Muscle of back (tissue), 13 donors: ENCODE data around the gene TAF11L2. TPM values are rescaled to one million over a fixed set of nuclear protein-coding genes. Genes with fewer than 3 reads are reported as not detected.
"Not testable (repeated sequence)": the region's sequence is repeated elsewhere in the genome, so short reads cannot be mapped to it uniquely, and the experiment has no call there.

Experiments
- DNase-seq, 3 donors: peaks; one replicate each; pipeline versions ENCODE4 v3.0.0 to v3.0.0-alpha.2; 2013
- long read RNA-seq, 9 donors: transcript quantifications; one replicate each; lab custom pipeline, GENCODE V29; 2026
- polyA plus RNA-seq, 10 donors: library from polyadenylated mRNA; unstranded; fragments of 120-200 nt; gene quantifications; one replicate each; pipeline ENCODE4 v1.2.1, GENCODE V29; 2013; ENCODE audit not compliant: insufficient read length in 10 of 10

Gene TAF11L2
- polyA plus RNA-seq, result not detected
- long read RNA-seq, donor 1, result 0 reads
- long read RNA-seq, donor 2, result 0 reads
- long read RNA-seq, donor 3, result 0 reads
- long read RNA-seq, donor 4, result 0 reads
- long read RNA-seq, donor 5, result 0 reads
- long read RNA-seq, donor 6, result 0 reads
- long read RNA-seq, donor 7, result 0 reads
- long read RNA-seq, donor 8, result 0 reads
- long read RNA-seq, donor 9, result 0 reads

DNA sequence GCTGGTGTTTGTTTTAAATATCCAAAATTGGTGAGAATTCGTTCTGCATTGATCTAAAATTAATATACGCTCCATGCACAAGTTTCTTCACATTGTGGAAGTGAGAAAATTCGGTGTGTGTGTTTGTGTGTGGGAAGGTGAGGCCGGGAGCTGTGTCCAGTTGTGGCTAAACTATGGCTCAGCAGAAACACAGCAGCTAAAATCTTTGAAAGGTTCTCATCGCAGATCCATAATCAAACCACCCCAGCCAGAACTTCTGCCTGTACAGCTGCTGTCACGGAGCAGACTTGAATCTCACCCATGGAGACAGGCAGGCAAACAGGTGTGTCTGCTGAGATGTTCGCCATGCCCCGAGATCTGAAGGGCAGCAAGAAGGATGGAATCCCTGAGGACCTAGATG lies at the start of gene TAF11L2:
TAF11L2 (plus strand) TSS at position 301 of the 400 bp plus-strand sequence.
- DNase-seq, result not testable (repeated sequence)

DNA sequence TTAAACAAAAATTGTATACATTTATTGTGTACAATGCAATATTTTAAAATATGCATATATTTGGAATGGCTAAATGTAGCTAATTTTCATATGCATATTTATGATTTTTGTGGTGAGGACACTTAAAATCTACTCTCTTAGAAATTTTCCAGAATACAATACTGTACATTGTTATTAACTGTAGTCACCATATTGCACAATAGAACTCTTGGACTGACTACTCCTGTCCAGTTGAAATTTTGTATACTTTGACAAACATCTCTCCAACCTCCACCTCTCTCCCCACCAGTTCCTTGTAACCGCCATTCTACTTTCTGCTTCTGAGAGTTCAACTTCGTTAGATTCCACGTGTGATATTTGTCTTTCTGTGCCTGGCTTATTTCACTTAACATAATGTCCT lies 49.2 kb upstream of the TAF11L2 start:
- no peak for DNase-seq

DNA sequence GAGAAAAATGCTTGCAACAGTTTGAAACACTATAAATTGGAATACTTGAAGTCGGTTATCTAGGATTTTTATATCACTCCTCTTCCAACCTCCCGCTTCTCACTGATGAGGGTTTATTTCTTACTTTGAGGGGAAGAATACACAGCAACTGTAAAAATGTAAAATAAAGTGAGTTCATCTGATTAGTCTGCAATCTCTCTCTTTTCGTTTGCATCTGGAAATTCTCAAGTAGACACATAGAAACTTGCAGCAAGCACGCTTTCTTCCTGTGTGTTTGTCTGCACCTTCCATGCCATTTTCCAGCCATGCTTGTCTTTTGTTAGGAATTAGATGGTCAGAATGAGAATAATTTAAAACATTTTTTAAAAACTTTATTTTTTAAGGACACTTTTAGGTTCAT lies 45.1 kb upstream of the TAF11L2 start:
- DNase-seq, result no peak

DNA sequence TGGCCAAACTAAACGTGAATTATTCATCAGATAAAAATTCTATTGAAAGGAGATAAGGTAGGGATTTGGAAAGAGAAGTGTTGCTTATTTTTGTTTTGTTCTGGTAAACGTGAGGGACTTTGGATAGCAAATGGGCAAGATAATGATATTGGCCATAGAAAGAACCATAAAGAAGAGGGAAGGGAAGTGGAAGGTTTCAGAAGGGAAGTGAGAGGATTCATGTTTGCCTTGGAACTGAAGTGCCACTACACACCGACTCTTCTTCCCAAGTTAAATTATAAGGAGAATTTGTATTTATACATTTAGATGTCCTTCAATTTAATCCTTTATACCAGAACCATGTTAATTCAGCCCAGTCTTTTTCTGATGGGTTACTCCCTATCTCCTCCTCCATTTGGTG lies 42.1 kb upstream of the TAF11L2 start:
- no peak for DNase-seq

DNA sequence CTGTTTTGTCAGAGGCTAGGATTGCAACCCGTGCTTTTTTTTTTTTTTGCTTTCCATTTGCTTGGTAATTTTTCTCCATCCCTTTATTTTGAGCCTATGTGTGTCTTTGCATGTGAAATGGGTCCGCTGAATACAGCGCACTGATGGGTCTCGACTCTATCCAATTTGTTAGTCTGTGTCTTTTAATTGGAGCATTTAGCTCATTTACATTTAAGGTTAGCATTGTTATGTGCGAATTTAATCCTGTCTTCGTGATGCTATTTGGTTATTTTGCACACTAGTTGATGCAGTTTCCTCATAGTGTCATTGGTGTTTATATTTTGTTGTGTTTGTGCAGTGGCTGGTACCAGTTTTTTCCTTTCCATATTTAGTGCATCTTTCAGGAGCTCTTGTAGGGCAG lies 36.2 kb upstream of the TAF11L2 start:
- DNase-seq, result no peak

DNA sequence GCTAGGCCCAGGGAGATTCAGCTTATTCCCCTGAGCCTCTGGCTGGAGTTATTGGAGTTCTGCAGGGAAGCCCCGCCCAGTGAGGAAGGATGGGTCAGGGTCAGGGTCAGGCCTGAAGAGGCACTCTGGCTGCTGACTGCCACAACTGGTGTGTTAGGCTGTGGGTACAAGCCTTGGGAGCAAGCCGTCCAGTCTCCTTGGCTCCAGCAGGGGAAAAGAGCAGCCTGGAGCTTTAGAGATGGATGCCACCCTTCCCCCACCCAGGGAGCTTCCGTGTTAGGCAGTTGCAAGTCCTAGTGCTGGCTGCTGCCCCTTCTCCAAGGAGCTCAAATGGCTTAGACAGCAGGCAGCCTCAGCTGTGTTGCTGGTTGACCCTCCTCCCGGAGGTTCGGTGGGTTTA lies 34.4 kb upstream of the TAF11L2 start:
- DNase-seq, result no peak

DNA sequence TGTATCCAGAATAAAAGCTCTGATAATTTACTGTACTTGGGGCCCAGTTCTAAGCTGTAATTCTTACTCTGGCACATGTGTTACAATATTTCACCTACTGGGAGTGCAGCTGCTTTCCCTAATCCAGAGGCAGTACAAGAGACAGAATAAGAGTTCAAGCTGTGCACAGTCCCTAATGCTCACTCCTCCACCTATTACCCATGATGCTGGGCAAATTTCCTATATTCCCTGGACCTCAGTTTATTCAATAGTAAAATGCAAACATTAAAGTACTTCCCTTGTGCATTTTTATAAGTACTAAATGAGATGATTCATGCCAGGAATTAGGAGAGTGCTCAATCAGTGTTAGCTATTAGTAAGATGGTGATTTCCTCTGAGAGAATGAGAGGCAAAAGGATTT lies 28.0 kb upstream of the TAF11L2 start:
- peak in 2 of 3 donors; percentile 4 to 15 for DNase-seq

DNA sequence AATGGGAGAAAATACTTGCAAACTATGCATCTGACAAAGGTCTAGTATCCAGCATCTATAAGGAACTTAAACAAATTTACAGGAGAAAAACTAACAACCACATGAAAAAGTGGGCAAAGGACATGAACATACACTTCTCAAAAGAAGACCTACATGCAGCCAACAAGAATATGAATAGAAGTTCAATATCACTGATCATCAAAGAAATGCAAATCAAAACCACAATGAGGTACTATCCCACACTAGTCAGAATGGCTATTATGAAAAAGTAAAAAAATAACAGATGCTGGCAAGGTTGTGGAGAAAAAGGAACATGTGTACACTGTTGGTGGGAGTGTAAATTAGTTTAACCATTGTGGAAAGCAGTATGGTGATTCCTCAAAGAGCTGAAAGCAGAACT lies 23.0 kb upstream of the TAF11L2 start:
- DNase-seq, result not testable (repeated sequence)

DNA sequence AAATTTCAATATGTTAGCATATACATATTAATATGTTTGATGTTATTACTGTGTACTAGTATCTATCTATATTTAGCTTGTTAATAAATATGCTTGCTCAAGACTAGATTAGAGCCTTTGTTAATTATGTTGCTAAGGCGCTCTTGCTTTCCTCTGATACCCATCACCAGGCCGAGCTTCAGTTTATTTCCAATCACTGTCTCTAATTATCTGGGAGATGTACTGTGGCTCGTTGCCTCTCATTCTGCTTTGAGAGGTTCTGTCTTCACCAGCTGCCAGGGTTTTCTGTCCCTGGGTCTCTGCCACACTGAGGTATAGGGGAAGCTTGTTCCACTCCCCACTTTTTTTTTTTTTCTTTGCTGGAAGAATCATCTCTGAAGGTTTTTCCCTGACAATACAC lies 21.0 kb upstream of the TAF11L2 start:
- DNase-seq, result no peak

DNA sequence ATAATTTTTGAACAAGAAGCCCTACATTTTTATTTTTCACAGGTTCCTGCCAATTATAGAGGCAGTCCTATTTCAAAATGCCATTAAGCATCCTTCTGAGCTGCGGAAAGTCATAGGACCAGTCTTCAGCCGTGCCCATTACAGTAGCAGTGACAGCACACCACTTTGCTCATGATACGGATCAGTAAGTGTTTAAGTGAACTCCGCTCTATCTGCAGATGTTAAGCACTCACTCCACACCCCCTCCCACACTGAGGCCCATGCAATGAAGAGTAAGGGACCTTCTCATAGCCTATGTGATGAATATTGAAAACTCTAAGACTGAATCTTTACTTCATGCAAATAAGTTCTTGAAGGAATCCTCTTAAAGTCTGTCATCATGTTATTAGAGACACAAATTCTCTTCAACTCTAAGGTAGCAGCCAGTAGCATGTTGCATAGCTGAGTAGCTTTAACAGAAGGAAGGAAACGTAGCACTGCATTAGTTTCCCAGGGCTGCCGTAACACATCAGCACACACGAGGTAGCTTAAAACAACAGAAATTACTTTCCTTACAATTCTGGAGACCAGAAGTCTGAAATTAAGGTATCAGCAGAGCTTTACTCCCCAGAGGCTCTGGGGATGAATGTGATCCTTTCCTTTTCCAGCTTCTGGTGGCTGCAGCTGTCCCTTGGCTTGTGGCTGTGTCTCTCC lies 20.3 kb upstream of the TAF11L2 start:
- no peak for DNase-seq

DNA sequence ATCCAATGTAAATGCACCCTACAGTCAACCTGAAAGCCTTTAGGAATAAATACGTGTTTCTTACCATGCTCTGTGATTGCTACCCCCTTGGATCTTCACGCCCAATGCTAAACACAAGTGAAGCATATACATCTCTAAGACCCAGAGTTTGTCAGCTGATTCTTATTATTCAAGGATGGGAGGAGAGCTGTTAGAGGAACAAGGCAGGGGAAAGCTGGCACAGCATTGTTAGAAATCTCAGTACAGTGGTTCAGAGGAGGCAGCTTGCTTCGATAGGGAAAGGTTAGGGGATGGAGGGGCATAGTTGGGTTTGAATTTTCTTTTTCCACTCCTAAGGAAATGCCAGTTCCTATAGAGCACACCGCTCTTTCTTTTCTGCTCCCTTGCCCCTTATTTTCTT lies 16.7 kb upstream of the TAF11L2 start:
- no peak for DNase-seq

DNA sequence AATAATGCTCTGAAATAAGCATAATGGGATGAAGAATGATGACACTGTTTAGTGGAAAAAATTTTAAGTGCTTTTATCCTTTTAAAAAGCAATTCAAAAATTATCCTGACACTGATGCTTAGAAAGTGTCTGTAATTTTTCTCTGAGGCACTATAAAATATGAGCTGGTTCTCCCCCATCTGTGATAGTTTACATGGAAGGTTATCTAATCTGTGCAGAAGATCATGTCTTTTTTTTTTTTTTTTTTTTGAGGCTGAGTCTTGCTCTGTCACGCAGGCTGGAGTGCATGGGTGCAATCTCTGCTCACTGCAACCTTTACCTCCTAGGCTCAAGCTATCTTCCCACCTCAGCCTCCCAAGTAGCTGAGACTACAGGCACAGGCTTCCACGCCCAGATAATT lies 15.2 kb upstream of the TAF11L2 start:
- DNase-seq, result no peak

DNA sequence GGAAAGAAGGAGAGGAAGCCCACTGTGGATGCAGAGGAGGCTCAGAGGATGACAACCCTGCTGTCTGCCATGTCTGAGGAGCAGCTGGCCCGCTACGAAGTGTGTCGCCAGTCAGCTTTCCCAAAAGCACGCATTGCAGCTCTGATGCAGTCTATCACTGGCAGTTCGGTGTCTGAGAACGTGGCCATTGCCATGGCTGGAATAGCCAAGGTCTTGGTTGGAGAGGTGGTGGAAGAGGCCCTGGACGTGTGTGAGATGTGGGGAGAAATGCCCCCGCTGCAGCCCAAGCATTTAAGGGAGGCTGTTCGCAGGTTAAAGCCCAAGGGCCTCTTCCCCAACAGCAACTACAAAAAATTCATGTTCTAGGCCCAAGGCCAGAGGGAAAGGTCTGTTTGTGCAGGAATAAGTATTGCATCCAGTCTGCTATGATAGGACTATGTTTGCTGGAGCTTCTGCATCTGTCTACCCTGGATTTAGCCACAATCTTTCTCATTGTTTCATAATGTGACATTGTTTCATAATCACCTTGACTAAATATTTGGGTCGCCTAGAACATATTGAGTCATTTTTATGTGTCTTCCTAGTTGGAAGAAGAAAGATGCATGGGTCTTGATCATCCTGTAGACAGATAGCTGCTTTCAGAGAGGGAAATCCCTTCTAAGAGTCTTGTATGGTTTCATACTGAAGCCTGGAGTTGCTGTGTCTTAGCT lies 11.4 kb upstream of the TAF11L2 start:
- not testable (repeated sequence) for DNase-seq

DNA sequence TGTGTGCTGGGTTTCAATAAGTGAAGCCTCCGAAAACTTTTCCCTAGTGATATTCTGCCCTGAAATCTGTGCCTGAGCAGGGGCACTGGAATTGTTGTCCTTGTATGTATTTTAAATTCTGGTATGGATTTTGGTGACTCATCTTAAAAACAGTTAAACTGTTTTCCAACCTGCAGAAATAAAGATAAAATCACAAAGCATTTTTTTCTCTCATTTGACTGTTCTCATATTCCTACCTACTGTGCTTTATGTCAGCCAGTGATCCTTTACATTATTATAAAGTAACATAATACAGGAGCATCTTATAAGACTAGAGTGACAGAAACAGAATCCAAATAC lies 10.9 kb upstream of the TAF11L2 start:
- DNase-seq, result no peak

DNA sequence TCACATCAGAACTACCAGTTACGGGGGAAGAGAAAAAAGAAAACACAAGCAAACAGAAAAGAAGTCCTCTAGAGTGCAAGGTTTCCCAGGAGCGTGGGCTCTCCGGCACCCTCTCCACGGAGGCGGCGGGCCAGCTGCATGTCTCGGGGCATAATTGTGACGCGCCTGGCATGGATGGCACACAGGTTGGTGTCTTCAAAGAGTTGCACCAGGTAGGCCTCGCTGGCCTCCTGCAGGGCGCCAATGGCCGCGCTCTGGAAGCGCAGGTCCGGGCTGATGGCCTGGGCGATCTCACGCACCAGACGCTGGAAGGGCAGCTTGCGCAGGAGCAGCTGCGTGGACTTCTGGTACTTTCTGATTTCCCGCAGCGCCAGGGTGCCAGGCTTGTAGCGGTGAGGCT lies 6.8 kb upstream of the TAF11L2 start:
- DNase-seq, result not testable (repeated sequence)

DNA sequence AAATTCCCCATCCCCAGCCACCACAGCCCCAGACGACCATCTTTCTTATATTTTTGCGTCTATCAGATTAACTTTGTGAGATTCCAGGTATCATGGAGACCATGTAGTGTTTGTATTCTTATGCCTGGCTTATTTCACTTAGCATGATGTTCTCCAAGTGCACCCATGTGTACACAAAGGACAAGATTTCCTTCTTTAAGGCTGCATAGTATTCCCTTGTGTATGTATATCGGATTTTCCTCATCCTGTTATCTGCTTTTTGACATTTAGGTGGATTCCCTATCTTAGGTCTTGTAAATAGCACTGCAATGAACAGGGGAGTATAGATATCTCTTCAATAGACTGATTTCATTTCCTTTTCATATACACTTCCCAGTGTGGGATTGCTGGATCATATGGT lies 5.3 kb upstream of the TAF11L2 start:
- DNase-seq, result no peak

DNA sequence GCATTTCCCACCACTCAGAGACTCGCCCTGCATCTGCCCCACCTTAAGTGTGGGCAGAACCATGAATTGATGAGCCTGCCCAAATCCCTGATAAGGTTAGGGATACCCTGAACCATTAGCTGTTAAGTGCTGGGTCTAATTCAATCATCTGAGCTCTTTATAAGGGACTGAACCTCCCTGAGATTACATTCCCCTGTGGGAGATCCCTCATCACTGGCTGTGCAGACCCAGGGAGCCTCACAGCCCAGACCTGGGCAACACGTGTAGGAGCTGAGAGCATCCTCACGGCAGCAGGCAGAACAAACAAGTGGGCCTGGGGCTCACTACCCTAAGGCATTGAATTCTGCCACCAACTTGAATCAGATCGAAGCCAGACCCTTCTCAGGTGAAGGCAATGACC lies 585 bp upstream of the TAF11L2 start:
- DNase-seq, result no peak

DNA sequence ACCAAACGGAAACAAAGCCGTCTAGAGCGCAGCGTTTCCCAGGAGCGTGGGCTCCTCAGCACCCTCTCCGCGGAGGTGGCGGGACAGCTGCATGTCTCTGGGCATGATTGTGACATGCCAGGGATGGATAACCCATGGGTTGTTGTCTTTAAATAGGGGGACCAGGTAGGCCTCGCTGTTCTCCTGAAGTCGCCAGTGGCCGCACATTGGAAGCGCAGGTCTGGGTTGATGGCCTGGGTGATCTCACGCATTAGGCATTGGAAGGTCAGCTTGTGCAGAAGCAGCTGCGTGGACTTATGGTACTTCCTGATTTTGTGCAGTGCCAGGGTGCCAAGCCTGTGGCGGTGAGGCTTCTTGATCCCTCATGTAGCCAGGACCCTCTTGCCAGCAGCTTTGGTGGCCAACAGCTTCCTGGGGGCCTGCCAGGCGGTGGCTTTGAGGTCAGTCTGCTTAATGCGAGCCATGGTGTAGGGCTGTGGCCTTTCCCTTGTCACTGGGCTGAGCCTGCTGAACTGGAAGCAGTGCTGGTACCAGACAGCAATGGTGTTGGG lies 13.8 kb downstream of the TAF11L2 start:
- no peak for DNase-seq

DNA sequence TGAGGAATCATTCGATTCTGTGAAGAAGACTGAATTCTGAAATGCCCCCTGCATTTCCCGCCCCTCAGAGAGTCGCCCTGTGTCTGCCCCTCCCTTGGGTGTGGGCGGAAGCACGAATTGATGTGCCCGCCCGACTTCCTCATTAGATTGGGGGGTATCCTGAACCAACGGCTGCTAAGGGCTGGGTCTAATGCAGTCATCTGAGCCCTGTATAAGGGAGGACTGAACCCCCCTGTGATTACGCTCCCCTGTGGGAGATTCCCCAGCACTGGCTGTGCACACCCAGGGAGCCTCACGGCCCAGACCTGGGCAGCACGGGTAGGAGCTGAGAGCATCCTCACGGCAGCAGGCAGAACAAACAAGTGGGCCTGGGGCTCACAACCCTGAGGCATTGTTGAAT lies 19.5 kb downstream of the TAF11L2 start:
- not testable (repeated sequence) for DNase-seq

DNA sequence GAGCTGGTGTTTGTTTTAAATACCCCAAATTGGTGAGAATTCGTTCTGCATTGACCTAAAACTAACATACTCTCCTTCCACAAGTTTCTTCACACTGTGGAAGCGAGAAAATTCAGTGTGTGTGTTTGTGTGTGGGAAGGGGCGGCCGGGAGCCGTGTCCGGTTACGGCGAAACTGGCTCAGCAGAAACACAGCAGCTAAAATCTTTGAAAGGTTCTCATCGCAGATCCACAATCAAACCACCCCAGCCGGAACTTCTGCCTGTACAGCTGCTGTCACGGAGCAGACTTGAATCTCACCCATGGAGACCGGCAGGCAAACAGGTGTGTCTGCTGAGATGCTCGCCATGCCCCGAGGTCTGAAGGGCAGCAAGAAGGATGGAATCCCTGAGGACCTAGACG lies 20.0 kb downstream of the TAF11L2 start, which contains the start of gene TAF11L3:
TAF11L3 (plus strand) TSS at position 301 of the 400 bp plus-strand sequence.
- DNase-seq, result not testable (repeated sequence)

DNA sequence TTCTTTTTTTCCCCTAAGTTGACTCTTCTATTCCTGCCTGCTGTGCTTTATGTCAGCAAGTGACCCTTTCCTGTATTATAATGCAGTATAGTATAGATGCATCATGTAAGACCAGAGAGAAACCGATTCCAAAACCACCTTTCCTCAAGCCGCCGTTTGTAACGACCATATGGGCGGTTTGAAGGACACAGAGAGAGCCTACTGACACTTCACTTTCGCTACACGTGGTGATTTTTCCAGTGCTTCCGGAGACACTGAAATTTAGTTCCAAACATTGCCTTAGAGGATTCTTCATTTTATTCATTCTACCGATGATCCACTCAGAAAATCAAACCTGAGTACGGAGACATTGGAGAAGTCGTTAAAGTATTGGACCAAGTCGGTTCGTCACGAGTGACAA lies 21.5 kb downstream of the TAF11L2 start:
- DNase-seq, result not testable (repeated sequence)

DNA sequence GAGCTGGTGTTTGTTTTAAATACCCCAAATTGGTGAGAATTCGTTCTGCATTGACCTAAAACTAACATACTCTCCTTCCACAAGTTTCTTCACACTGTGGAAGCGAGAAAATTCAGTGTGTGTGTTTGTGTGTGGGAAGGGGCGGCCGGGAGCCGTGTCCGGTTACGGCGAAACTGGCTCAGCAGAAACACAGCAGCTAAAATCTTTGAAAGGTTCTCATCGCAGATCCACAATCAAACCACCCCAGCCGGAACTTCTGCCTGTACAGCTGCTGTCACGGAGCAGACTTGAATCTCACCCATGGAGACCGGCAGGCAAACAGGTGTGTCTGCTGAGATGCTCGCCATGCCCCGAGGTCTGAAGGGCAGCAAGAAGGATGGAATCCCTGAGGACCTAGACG lies 23.5 kb downstream of the TAF11L2 start, which contains the start of gene TAF11L4:
TAF11L4 (plus strand) TSS at position 301 of the 400 bp plus-strand sequence.
- DNase-seq, result not testable (repeated sequence)

DNA sequence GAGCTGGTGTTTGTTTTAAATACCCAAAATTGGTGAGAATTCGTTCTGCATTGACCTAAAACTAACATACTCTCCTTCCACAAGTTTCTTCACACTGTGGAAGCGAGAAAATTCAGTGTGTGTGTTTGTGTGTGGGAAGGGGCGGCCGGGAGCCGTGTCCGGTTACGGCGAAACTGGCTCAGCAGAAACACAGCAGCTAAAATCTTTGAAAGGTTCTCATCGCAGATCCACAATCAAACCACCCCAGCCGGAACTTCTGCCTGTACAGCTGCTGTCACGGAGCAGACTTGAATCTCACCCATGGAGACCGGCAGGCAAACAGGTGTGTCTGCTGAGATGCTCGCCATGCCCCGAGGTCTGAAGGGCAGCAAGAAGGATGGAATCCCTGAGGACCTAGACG lies 26.9 kb downstream of the TAF11L2 start, which contains the start of gene TAF11L5:
TAF11L5 (plus strand) TSS at position 301 of the 400 bp plus-strand sequence.
- DNase-seq, result not testable (repeated sequence)
